Adrenal gland (tissue), 12 donors: ENCODE results near the gene STARD7. TPM values are rescaled to one million over a fixed set of nuclear protein-coding genes. Genes with fewer than 3 reads are reported as not detected.

Experiments
- DNase-seq, 7 donors: peaks; one replicate each; pipeline ENCODE4 v3.0.0-alpha.2; 2019 to 2020
- H3K27ac ChIP-seq, 5 donors: fragments of 200-600 bp; sonication (generic) in 4 of 5; 1 replicate in 3 of 5; 2 replicates in 2 of 5; pipeline versions ENCODE4 v1.5.1 to v1.8.0; 2016 to 2020; ENCODE audit warnings: mild to moderate bottlenecking in 1 of 5
- H3K27me3 ChIP-seq: fragments of 200-600 bp; 2 replicates; pipeline ENCODE4 v1.8.0; 2021
- H3K36me3 ChIP-seq, 2 donors: fragments of 200-600 bp; replicated peaks in 1 of 2; 1 replicate in 1 of 2; 2 replicates in 1 of 2; pipeline versions ENCODE4 v1.5.1 to v1.8.0; 2018 to 2022
- H3K4me1 ChIP-seq, 2 donors: fragments of 200-600 bp; replicated peaks in 1 of 2; 1 replicate in 1 of 2; 2 replicates in 1 of 2; pipeline versions ENCODE4 v1.5.1 to v1.8.0; 2018 to 2021
- H3K4me3 ChIP-seq, 4 donors: fragments of 200-600 bp; sonication (generic) in 3 of 4; one replicate each; pipeline ENCODE4 v1.5.1; 2016 to 2018
- H3K9me3 ChIP-seq, 3 donors: fragments of 200-600 bp; sonication (generic) in 1 of 3; replicated peaks in 1 of 3; 1 replicate in 2 of 3; 2 replicates in 1 of 3; pipeline versions ENCODE4 v1.5.1 to v1.8.0; 2016 to 2021
- POLR2A ChIP-seq, 2 donors: fragments of 450-650 bp; IDR thresholded peaks; one replicate each; pipeline ENCODE4 v1.6.1; 2017; ENCODE audit warnings: antibody characterized with exemption in 2 of 2, mild to moderate bottlenecking in 2 of 2, moderate library complexity in 1 of 2
- WGBS, 4 donors: extraction: QIAGEN DNeasy Blood & Tissue Kit in 2 of 4; methylation state at CpG; one replicate each; pipeline versions ENCODE4 v1.1.5 to v1.1.7; 2013 to 2017; 5-methylcytosine and 5-hydroxymethylcytosine counted together
- intact Hi-C, 2 donors: fragments of 100-400 bp; cut with DNase I; formaldehyde crosslinking; loops; one replicate each; pipeline versions ENCODE4 v1.14.1 to v1.15.0; 2022 to 2023
- polyA plus RNA-seq, 3 donors: library from polyadenylated mRNA; stranded (reverse); fragments of 200-250 nt in 2 of 3; fragments of 350-450 nt in 1 of 3; fragmentation: Illumina TruSeq in 1 of 3; extraction: RNeasy Lipid Tissue Mini Kit (QIAGEN cat#74804) in 1 of 3; gene quantifications; one replicate each; pipeline ENCODE4 v1.2.3, GENCODE V29; 2013 to 2014
- total RNA-seq, 9 donors: library from RNA; depleted of rRNA in 4 of 9; stranded (reverse); fragments of >200 nt in 4 of 9; fragments of 120-200 nt in 1 of 9; fragmentation: NEBNext Ultra II Directional in 1 of 9; extraction: Animal tissue kit (Norgen Biotek cat#: 25700) in 1 of 9; gene quantifications; one replicate each; pipeline versions ENCODE4 v1.1.0 to v1.2.4, GENCODE V29; 2013 to 2023
- TF ChIP-seq, protein P1 (sequence below), 6 experiments: fragments of 450-650 bp in 4 of 6; fragments of 200-600 bp in 2 of 6; sonication (generic) in 1 of 6; IDR thresholded peaks; 1 replicate in 5 of 6; 2 replicates in 1 of 6; pipeline versions ENCODE4 v1.5.1 to v1.8.0; 2016 to 2021; ENCODE audit warnings: antibody characterized with exemption in 6 of 6, mild to moderate bottlenecking in 2 of 6, moderate library complexity in 1 of 6
- donor health status: healthy with polysubstance abuse.
- donor health status: Bipolar disorder and iron deficiency.
- donor health status: DM: yes; HTN: yes; CAD: no.
- donor health status: DM: no; HTN: no; CAD: no.
- donor health status: DM: no; HTN: no; CAD: no.
- donor health status: DM: yes; HTN: yes; CAD: no.

Gene STARD7
- total and polyA plus RNA-seq, 12 donors: 37.8 to 209 (median 160) TPM

GRCh38 chr2:96201338-96201737 is 7.3 kb downstream of the STARD7 start:
- no peaks in the 10 kb centered on the region for H3K9me3 ChIP-seq
- H3K27ac ChIP-seq: no peak overlapping the region
- 72 to 86% (median 82%) methylated on average over 5 of the region's 5 CpGs for WGBS, 4 donors
- intact Hi-C loops: loop anchor here (5.0 to 10.0 kb wide), 2 partner anchors 51 to 53 kb away; no protein-coding TSS in a partner anchor
- DNase-seq: no peak
- H3K27me3 ChIP-seq: no peaks in the 10 kb centered on the region
- H3K4me1 ChIP-seq: peaks cover 46 to 81% of the 10 kb centered on the region in 2 donors
- no peak for TF ChIP-seq POLR2A (IDR thresholded peaks at IDR 0.05)
- TF ChIP-seq, protein P1, sequence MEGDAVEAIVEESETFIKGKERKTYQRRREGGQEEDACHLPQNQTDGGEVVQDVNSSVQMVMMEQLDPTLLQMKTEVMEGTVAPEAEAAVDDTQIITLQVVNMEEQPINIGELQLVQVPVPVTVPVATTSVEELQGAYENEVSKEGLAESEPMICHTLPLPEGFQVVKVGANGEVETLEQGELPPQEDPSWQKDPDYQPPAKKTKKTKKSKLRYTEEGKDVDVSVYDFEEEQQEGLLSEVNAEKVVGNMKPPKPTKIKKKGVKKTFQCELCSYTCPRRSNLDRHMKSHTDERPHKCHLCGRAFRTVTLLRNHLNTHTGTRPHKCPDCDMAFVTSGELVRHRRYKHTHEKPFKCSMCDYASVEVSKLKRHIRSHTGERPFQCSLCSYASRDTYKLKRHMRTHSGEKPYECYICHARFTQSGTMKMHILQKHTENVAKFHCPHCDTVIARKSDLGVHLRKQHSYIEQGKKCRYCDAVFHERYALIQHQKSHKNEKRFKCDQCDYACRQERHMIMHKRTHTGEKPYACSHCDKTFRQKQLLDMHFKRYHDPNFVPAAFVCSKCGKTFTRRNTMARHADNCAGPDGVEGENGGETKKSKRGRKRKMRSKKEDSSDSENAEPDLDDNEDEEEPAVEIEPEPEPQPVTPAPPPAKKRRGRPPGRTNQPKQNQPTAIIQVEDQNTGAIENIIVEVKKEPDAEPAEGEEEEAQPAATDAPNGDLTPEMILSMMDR (IDR thresholded peaks at IDR 0.05): no peak
- H3K4me3 ChIP-seq: no peak overlapping the region
- H3K36me3 ChIP-seq: no peaks in the 10 kb centered on the region

DNA sequence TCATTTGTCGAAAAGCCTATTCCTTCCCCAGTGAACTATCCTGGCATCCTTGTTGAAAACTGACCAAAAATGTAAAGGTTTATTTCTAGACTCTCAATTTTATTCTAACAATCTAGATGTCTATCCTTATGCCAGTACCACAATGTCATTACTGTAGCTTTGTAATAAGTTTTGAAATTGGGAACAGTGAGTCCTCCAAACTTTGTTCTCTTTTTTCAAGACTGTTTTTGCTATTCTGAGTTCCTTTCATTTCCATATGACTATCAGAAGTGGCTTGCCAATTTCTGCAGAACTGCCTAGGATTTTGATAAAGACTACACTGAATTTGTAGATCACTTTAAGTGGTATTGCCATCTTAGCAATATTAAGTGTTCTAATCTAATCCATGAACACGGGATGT is 9.7 kb downstream of the STARD7 start:
- Histone ChIP-seq H3K27ac (peak overlapping the region in 1 of 5 donors; percentile 22), H3K4me1 (peaks cover 28 to 56% of the 10 kb centered on the region in 2 donors), H3K27me3 (no peaks in the 10 kb centered on the region), H3K9me3 (no peaks in the 10 kb centered on the region), H3K4me3 (no peak overlapping the region), H3K36me3 (peaks cover 0 to 11% of the 10 kb centered on the region in 2 donors)
- TF ChIP-seq, protein P1 (IDR thresholded peaks at IDR 0.05): no peak
- TF ChIP-seq POLR2A (IDR thresholded peaks at IDR 0.05): no peak
- 85 to 91% (median 88%) methylated on average over 2 of the region's 2 CpGs for WGBS, 4 donors
- no peak for DNase-seq
- intact Hi-C loops: no loop called here

- Histone ChIP-seq H3K27me3 (no peaks in the 10 kb centered on the region), H3K27ac (no peak overlapping the region), H3K36me3 (peaks cover 0 to 24% of the 10 kb centered on the region in 2 donors), H3K4me3 (no peak overlapping the region), H3K4me1 (peaks cover 16 to 44% of the 10 kb centered on the region in 2 donors), H3K9me3 (no peaks in the 10 kb centered on the region)
- no peak for DNase-seq
- WGBS, 4 donors: 71 to 88% (median 76%) methylated on average over 5 of the region's 5 CpGs
- TF ChIP-seq, protein P1 (IDR thresholded peaks at IDR 0.05): no peak
- TF ChIP-seq POLR2A (IDR thresholded peaks at IDR 0.05): no peak
- intact Hi-C loops: no loop called here
These were observed 10.9 kb downstream of the STARD7 start for GRCh38 chr2:96197546-96198255.

DNA sequence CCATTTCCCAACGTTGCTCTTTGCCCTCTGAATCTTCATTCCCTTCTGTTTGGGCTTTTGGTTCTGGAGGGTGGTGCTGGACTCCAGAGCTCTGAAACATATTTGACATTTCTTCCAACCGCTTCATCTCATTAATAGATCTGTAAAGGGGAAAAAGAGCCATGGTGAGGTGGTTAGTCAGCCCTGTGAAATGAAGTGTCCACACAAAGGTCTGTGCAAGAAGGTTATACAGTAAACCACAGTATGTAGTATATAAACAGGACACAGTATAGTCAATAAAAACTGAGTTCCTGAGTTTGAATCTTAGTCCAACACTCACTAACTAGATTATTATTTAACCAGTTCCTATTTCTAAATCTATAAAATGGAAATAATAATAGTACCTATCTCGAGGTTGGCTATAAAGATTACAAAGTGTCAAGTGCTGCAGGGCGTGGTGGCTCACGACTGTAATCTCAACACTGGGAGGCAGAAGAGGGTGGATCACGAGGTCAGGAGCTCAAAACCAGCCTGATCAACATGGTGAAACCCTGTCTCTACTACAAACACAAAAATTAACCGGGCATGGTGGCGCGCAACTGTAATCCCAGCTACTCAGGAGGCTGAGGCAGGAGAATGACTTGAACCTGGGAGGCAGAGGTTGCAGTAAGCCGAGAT is 13.1 kb downstream of the STARD7 start:
- WGBS, 4 donors: 77 to 84% (median 79%) methylated on average over 10 of the region's 10 CpGs
- no peaks in the 10 kb centered on the region for H3K27me3 ChIP-seq
- intact Hi-C loops: no loop called here

More for the DNA sequence above, 13.1 kb downstream of the STARD7 start:
- Histone ChIP-seq H3K27ac (no peak overlapping the region), H3K4me3 (no peak overlapping the region), H3K4me1 (peaks cover 11 to 26% of the 10 kb centered on the region in 2 donors), H3K36me3 (peaks cover 0 to 45% of the 10 kb centered on the region in 2 donors), H3K9me3 (no peaks in the 10 kb centered on the region)
- DNase-seq: no peak
- TF ChIP-seq, protein P1 (IDR thresholded peaks at IDR 0.05): no peak
- no peak for TF ChIP-seq POLR2A (IDR thresholded peaks at IDR 0.05)
